Measurements from ENCODE around the gene FUT2. TPM values are rescaled to one million over a fixed set of nuclear protein-coding genes. Genes with fewer than 3 reads are reported as not detected.

The FUT2 gene
- polyA plus RNA-seq, 1 donor (not counting 4 experiments of a cell fraction or from before 2014, with no cell fraction given) = 2.3 TPM

- no peak overlapping the region for H3K27ac ChIP-seq (ENCODE audit: control insufficient read depth, insufficient read depth, low read length)
- DNase-seq (ENCODE audit: low read depth, low spot score) (no peak), FAIRE-seq (no peak)
- no peaks in the 10 kb centered on the region for H4K20me1 ChIP-seq (ENCODE audit: control insufficient read depth, extremely low read depth, insufficient read depth, low read length)
- H3K79me2 ChIP-seq (ENCODE audit: control insufficient read depth, insufficient read depth, low read length) = no peaks in the 10 kb centered on the region
- no peaks in the 10 kb centered on the region for H3K9me3 ChIP-seq (ENCODE audit: control insufficient read depth, low read depth, low read length)
- TF ChIP-seq CTCF (optimal IDR thresholded peaks at IDR 0.05 in 1 of 3, IDR thresholded peaks at IDR 0.05 in 1 of 3, conservative IDR thresholded peaks at IDR 0.05 in 1 of 3; ENCODE audit: extremely low read depth in 1 of 3, insufficient read depth in 2 of 3, low read length in 3 of 3) (no peak), EZH2 (IDR thresholded peaks at IDR 0.05; ENCODE audit: low read length) (no peak)
- no peak overlapping the region for H3K4me3 ChIP-seq (ENCODE audit: control insufficient read depth in 2 of 3, extremely low read depth in 1 of 3, insufficient read depth in 2 of 3, low read depth in 1 of 3, low read length in 3 of 3)
- H3K27me3 ChIP-seq (ENCODE audit: control insufficient read depth, extremely low read depth, insufficient read depth, low read length) = no peaks in the 10 kb centered on the region
- H3K36me3 ChIP-seq (ENCODE audit: control insufficient read depth in 2 of 2, extremely low read depth in 1 of 2, insufficient read depth in 2 of 2, low read length in 2 of 2) = peaks cover 0 to 6% of the 10 kb centered on the region in 2 experiments
- no peak overlapping the region for H3K9ac ChIP-seq (ENCODE audit: control insufficient read depth, extremely low read depth, insufficient read depth, low read length)
- H3K4me2 ChIP-seq (ENCODE audit: control insufficient read depth, extremely low read depth, insufficient read depth, low read depth, low read length) = no peak overlapping the region
- dilution Hi-C loops (cut with MboI; ENCODE audit: extremely low pct_ligation_motif_present, low sequenced_read_pairs) = no loop called here
- no peak overlapping the region for H2AFZ ChIP-seq (ENCODE audit: control insufficient read depth, low read length)
- H3K4me1 ChIP-seq (ENCODE audit: control insufficient read depth, extremely low read depth, insufficient read depth, low read length) = peaks cover 1% of the 10 kb centered on the region
- H3K9me1 ChIP-seq (ENCODE audit: control insufficient read depth, extremely low read depth, insufficient read depth, low read length) = no peaks in the 10 kb centered on the region
Observed at GRCh38 chr19:48731452-48731851, 35.7 kb downstream of the FUT2 start.

- Histone ChIP-seq H3K79me2 (ENCODE audit: control insufficient read depth, insufficient read depth, low read length) (no peaks in the 10 kb centered on the region), H3K9ac (ENCODE audit: control insufficient read depth, extremely low read depth, insufficient read depth, low read length) (no peak overlapping the region), H3K27me3 (ENCODE audit: control insufficient read depth, extremely low read depth, insufficient read depth, low read length) (no peaks in the 10 kb centered on the region), H3K4me3 (ENCODE audit: control insufficient read depth in 2 of 3, extremely low read depth in 1 of 3, insufficient read depth in 2 of 3, low read depth in 1 of 3, low read length in 3 of 3) (peak overlapping the region in 1 of 3 experiments; percentile 60), H3K36me3 (ENCODE audit: control insufficient read depth in 2 of 2, extremely low read depth in 1 of 2, insufficient read depth in 2 of 2, low read length in 2 of 2) (no peaks in the 10 kb centered on the region), H2AFZ (ENCODE audit: control insufficient read depth, low read length) (no peak overlapping the region), H3K4me2 (ENCODE audit: control insufficient read depth, extremely low read depth, insufficient read depth, low read depth, low read length) (peak overlapping the region; percentile 73), H3K9me3 (ENCODE audit: control insufficient read depth, low read depth, low read length) (no peaks in the 10 kb centered on the region), H3K9me1 (ENCODE audit: control insufficient read depth, extremely low read depth, insufficient read depth, low read length) (no peaks in the 10 kb centered on the region), H4K20me1 (ENCODE audit: control insufficient read depth, extremely low read depth, insufficient read depth, low read length) (no peaks in the 10 kb centered on the region), H3K27ac (ENCODE audit: control insufficient read depth, insufficient read depth, low read length) (no peak overlapping the region), H3K4me1 (ENCODE audit: control insufficient read depth, extremely low read depth, insufficient read depth, low read length) (peaks cover 5% of the 10 kb centered on the region)
- TF ChIP-seq EZH2 (IDR thresholded peaks at IDR 0.05; ENCODE audit: low read length) (no peak), CTCF (optimal IDR thresholded peaks at IDR 0.05 in 1 of 3, IDR thresholded peaks at IDR 0.05 in 1 of 3, conservative IDR thresholded peaks at IDR 0.05 in 1 of 3; ENCODE audit: extremely low read depth in 1 of 3, insufficient read depth in 2 of 3, low read length in 3 of 3) (no peak)
- no peak for DNase-seq (ENCODE audit: low read depth, low spot score)
- no peak for FAIRE-seq
- dilution Hi-C loops (cut with MboI; ENCODE audit: extremely low pct_ligation_motif_present, low sequenced_read_pairs) = no loop called here
Observed at GRCh38 chr19:48734625-48735024, 38.9 kb downstream of the FUT2 start.

All from keratinocyte (primary cell).